Central memory CD4-positive, alpha-beta T cell (primary cell): ENCODE data around the gene NEDD4L.

Experiments used
- DNase-seq: peaks from one replicate; pipeline ENCODE4 v3.0.0; 2022

The NEDD4L gene

GRCh38 chr18:58054041-58054781, 10.2 kb downstream of the NEDD4L start:
- DNase-seq, result no peak

- no peak for DNase-seq
These were observed 12.0 kb downstream of the NEDD4L start for GRCh38 chr18:58055890-58056558.

- DNase-seq, result no peak
These were observed 12.8 kb downstream of the NEDD4L start for GRCh38 chr18:58056852-58057251.

GRCh38 chr18:58057291-58057965, 13.4 kb downstream of the NEDD4L start:
- no peak for DNase-seq

- no peak for DNase-seq
These were observed 14.7 kb downstream of the NEDD4L start for GRCh38 chr18:58058720-58059119.

- no peak for DNase-seq
These were observed 16.2 kb downstream of the NEDD4L start for GRCh38 chr18:58060254-58060653.

- DNase-seq, result no peak
These were observed 17.3 kb downstream of the NEDD4L start for GRCh38 chr18:58061349-58061748.

GRCh38 chr18:58064406-58064998, 20.5 kb downstream of the NEDD4L start:
- DNase-seq, result no peak

- no peak for DNase-seq
These were observed 21.9 kb downstream of the NEDD4L start for GRCh38 chr18:58065956-58066355.

- DNase-seq, result no peak
These were observed 23.6 kb downstream of the NEDD4L start for GRCh38 chr18:58067601-58068000.

- DNase-seq, result no peak
These were observed 25.1 kb downstream of the NEDD4L start for GRCh38 chr18:58069099-58069498.

- DNase-seq, result no peak
These were observed 25.8 kb downstream of the NEDD4L start for GRCh38 chr18:58069721-58070292.

- no peak for DNase-seq
These were observed 32.0 kb downstream of the NEDD4L start for GRCh38 chr18:58076052-58076451.

GRCh38 chr18:58077329-58077728, 33.3 kb downstream of the NEDD4L start:
- DNase-seq, result no peak

- DNase-seq, result no peak
These were observed 35.0 kb downstream of the NEDD4L start for GRCh38 chr18:58078889-58079573.

GRCh38 chr18:58080451-58080850, 36.4 kb downstream of the NEDD4L start:
- DNase-seq, result no peak

GRCh38 chr18:58087928-58088690, 44.1 kb downstream of the NEDD4L start:
- no peak for DNase-seq

- no peak for DNase-seq
These were observed 44.7 kb downstream of the NEDD4L start for GRCh38 chr18:58088691-58089065.

GRCh38 chr18:58091099-58091611, 47.1 kb downstream of the NEDD4L start:
- DNase-seq, result no peak

GRCh38 chr18:58093311-58093803, 49.3 kb downstream of the NEDD4L start:
- DNase-seq, result no peak

- DNase-seq, result no peak
These were observed 51.2 kb downstream of the NEDD4L start for GRCh38 chr18:58095222-58095621.
